HUES6 (cell line): ENCODE measurements around the gene COL4A2.
A peak's percentile ranks its signal among the peaks of the same experiment; 100 is the strongest.

ENCODE experiments used
- H3K27ac ChIP-seq: 2 replicates; pipeline ENCODE4 v1.7.0; 2013; ENCODE audit warnings: low read depth, mild to moderate bottlenecking, low read length, inconsistent platforms
- H3K27me3 ChIP-seq: 2 replicates; pipeline ENCODE4 v1.6.1; 2013; ENCODE audit warnings: low read length; ENCODE audit not compliant: control insufficient read depth, insufficient read depth
- H3K36me3 ChIP-seq: 2 replicates; pipeline ENCODE4 v1.6.1; 2013; ENCODE audit warnings: low read length; ENCODE audit not compliant: control insufficient read depth, insufficient read depth
- H3K4me1 ChIP-seq: 2 replicates; pipeline ENCODE4 v1.6.1; 2013; ENCODE audit warnings: low read length; ENCODE audit not compliant: control insufficient read depth, insufficient read depth
- H3K4me3 ChIP-seq: 2 replicates; pipeline ENCODE4 v1.5.1; 2013; ENCODE audit warnings: low read depth, low read length
- H3K9ac ChIP-seq: one replicate; pipeline ENCODE4 v1.6.1; 2013; ENCODE audit warnings: mild to moderate bottlenecking, low read length
- H3K9me3 ChIP-seq: 2 replicates; pipeline ENCODE4 v1.6.1; 2013; ENCODE audit warnings: low read depth, low read length; ENCODE audit not compliant: control insufficient read depth, insufficient read depth

Gene COL4A2

GRCh38 chr13:110407021-110407420 lies 99.9 kb downstream of the COL4A2 start:
- Histone ChIP-seq H3K4me3 (no peak overlapping the region), H3K27ac (no peak overlapping the region), H3K36me3 (peaks cover 3% of the 10 kb centered on the region), H3K27me3 (no peaks in the 10 kb centered on the region), H3K9me3 (no peaks in the 10 kb centered on the region), H3K9ac (no peak overlapping the region), H3K4me1 (peaks cover 32% of the 10 kb centered on the region)

GRCh38 chr13:110407531-110407930 lies 100.4 kb downstream of the COL4A2 start:
- H3K9me3 ChIP-seq, result no peaks in the 10 kb centered on the region
- no peaks in the 10 kb centered on the region for H3K27me3 ChIP-seq
- H3K4me3 ChIP-seq, result no peak overlapping the region
- peaks cover 35% of the 10 kb centered on the region for H3K4me1 ChIP-seq
- H3K9ac ChIP-seq, result no peak overlapping the region
- peaks cover 3% of the 10 kb centered on the region for H3K36me3 ChIP-seq
- H3K27ac ChIP-seq, result no peak overlapping the region

GRCh38 chr13:110408286-110408685 lies 101.2 kb downstream of the COL4A2 start:
- peaks cover 36% of the 10 kb centered on the region for H3K4me1 ChIP-seq
- no peaks in the 10 kb centered on the region for H3K27me3 ChIP-seq
- H3K9me3 ChIP-seq, result no peaks in the 10 kb centered on the region
- no peak overlapping the region for H3K9ac ChIP-seq
- no peak overlapping the region for H3K27ac ChIP-seq
- peaks cover 3% of the 10 kb centered on the region for H3K36me3 ChIP-seq
- no peak overlapping the region for H3K4me3 ChIP-seq

GRCh38 chr13:110409581-110409992 lies 102.5 kb downstream of the COL4A2 start:
- no peaks in the 10 kb centered on the region for H3K27me3 ChIP-seq
- no peak overlapping the region for H3K27ac ChIP-seq
- peaks cover 36% of the 10 kb centered on the region for H3K4me1 ChIP-seq
- peaks cover 3% of the 10 kb centered on the region for H3K36me3 ChIP-seq
- H3K9ac ChIP-seq, result no peak overlapping the region
- H3K4me3 ChIP-seq, result no peak overlapping the region
- H3K9me3 ChIP-seq, result no peaks in the 10 kb centered on the region

GRCh38 chr13:110410000-110410399 lies 102.9 kb downstream of the COL4A2 start:
- no peaks in the 10 kb centered on the region for H3K27me3 ChIP-seq
- no peak overlapping the region for H3K9ac ChIP-seq
- H3K27ac ChIP-seq, result no peak overlapping the region

GRCh38 chr13:110410936-110411687 lies 104.0 kb downstream of the COL4A2 start:
- Histone ChIP-seq H3K27me3 (no peaks in the 10 kb centered on the region), H3K27ac (peak overlapping the region; percentile 28; the same call in 1 of the 2 replicates), H3K9me3 (no peaks in the 10 kb centered on the region), H3K4me3 (no peak overlapping the region), H3K4me1 (peaks cover 41% of the 10 kb centered on the region), H3K36me3 (peaks cover 6% of the 10 kb centered on the region), H3K9ac (peak overlapping the region; percentile 9)

More at GRCh38 chr13:110410000-110410399, 102.9 kb downstream of the COL4A2 start:
- Histone ChIP-seq H3K4me1 (peaks cover 36% of the 10 kb centered on the region), H3K36me3 (peaks cover 3% of the 10 kb centered on the region), H3K9me3 (no peaks in the 10 kb centered on the region), H3K4me3 (no peak overlapping the region)

- Histone ChIP-seq H3K9ac (no peak overlapping the region), H3K4me1 (peaks cover 41% of the 10 kb centered on the region), H3K9me3 (no peaks in the 10 kb centered on the region), H3K27me3 (no peaks in the 10 kb centered on the region), H3K27ac (no peak overlapping the region), H3K4me3 (no peak overlapping the region), H3K36me3 (peaks cover 7% of the 10 kb centered on the region)
Measured at GRCh38 chr13:110411688-110412059, 104.6 kb downstream of the COL4A2 start.

GRCh38 chr13:110412132-110412914 lies 105.2 kb downstream of the COL4A2 start:
- Histone ChIP-seq H3K9ac (peak overlapping the region; percentile 43), H3K27ac (peak overlapping the region; percentile 6; the same call in 1 of the 2 replicates), H3K4me3 (no peak overlapping the region), H3K4me1 (peaks cover 38% of the 10 kb centered on the region), H3K36me3 (peaks cover 7% of the 10 kb centered on the region), H3K27me3 (no peaks in the 10 kb centered on the region), H3K9me3 (no peaks in the 10 kb centered on the region)

- peak overlapping the region; percentile 6; the same call in 1 of the 2 replicates for H3K27ac ChIP-seq
- peaks cover 7% of the 10 kb centered on the region for H3K36me3 ChIP-seq
- no peaks in the 10 kb centered on the region for H3K27me3 ChIP-seq
- peaks cover 31% of the 10 kb centered on the region; the same call in 1 of the 2 replicates for H3K4me1 ChIP-seq
- no peak overlapping the region for H3K4me3 ChIP-seq
- no peaks in the 10 kb centered on the region for H3K9me3 ChIP-seq
- H3K9ac ChIP-seq, result peak overlapping the region; percentile 40
Measured at GRCh38 chr13:110413016-110413675, 106.1 kb downstream of the COL4A2 start.

GRCh38 chr13:110413676-110414040 lies 106.6 kb downstream of the COL4A2 start:
- Histone ChIP-seq H3K4me1 (peaks cover 31% of the 10 kb centered on the region; the same call in 1 of the 2 replicates), H3K27me3 (no peaks in the 10 kb centered on the region), H3K9ac (no peak overlapping the region), H3K27ac (no peak overlapping the region; the same call in 1 of the 2 replicates), H3K36me3 (peaks cover 4% of the 10 kb centered on the region), H3K4me3 (no peak overlapping the region), H3K9me3 (no peaks in the 10 kb centered on the region)
